HL-60 (cell line): ENCODE measurements around the gene ANO1.
A peak's percentile ranks its signal among the peaks of the same experiment; 100 is the strongest.

Experiments used
- DNase-seq, 2 experiments: peaks; one replicate each; pipeline ENCODE4 v3.0.0-alpha.2; 2010 to 2020; ENCODE audit warnings: low read depth in 1 of 2, low spot score in 1 of 2
- H3K27ac ChIP-seq: fragments of 250-450 bp; sonication (Bioruptor Pico); replicated peaks from 2 replicates; pipeline ENCODE4 v1.5.1; 2020; ENCODE audit warnings: mild to moderate bottlenecking, moderate library complexity
- H3K27me3 ChIP-seq: fragments of 250-450 bp; sonication (Bioruptor Pico); 2 replicates; pipeline ENCODE4 v1.5.1; 2021; ENCODE audit warnings: mild to moderate bottlenecking, moderate library complexity; ENCODE audit not compliant: insufficient read depth, poor library complexity, severe bottlenecking
- H3K4me3 ChIP-seq: replicated peaks from 2 replicates; pipeline ENCODE4 v1.5.1; 2011; ENCODE audit warnings: mild to moderate bottlenecking, control low read depth, low read length; ENCODE audit not compliant: insufficient read depth
- GABPA ChIP-seq: IDR thresholded peaks from 2 replicates; pipeline ENCODE4 v1.6.1; 2012; ENCODE audit warnings: low read depth
- POLR2AphosphoS5 ChIP-seq: IDR thresholded peaks from 2 replicates; pipeline ENCODE4 v1.6.1; 2012; ENCODE audit warnings: low read depth
- SPI1 ChIP-seq: IDR thresholded peaks from 2 replicates; pipeline ENCODE4 v1.6.1; 2012; ENCODE audit warnings: low read depth, mild to moderate bottlenecking, borderline replicate concordance
- TF ChIP-seq, protein P1 (sequence below): IDR thresholded peaks from 2 replicates; pipeline ENCODE4 v1.6.1; 2012; ENCODE audit warnings: low read depth; ENCODE audit not compliant: insufficient replicate concordance
- TF ChIP-seq, protein P2 (sequence below): IDR thresholded peaks from one replicate; pipeline ENCODE4 v1.5.1; 2011; ENCODE audit warnings: low read length, control low read depth, inconsistent platforms; ENCODE audit not compliant: insufficient read depth

Gene ANO1

DNA sequence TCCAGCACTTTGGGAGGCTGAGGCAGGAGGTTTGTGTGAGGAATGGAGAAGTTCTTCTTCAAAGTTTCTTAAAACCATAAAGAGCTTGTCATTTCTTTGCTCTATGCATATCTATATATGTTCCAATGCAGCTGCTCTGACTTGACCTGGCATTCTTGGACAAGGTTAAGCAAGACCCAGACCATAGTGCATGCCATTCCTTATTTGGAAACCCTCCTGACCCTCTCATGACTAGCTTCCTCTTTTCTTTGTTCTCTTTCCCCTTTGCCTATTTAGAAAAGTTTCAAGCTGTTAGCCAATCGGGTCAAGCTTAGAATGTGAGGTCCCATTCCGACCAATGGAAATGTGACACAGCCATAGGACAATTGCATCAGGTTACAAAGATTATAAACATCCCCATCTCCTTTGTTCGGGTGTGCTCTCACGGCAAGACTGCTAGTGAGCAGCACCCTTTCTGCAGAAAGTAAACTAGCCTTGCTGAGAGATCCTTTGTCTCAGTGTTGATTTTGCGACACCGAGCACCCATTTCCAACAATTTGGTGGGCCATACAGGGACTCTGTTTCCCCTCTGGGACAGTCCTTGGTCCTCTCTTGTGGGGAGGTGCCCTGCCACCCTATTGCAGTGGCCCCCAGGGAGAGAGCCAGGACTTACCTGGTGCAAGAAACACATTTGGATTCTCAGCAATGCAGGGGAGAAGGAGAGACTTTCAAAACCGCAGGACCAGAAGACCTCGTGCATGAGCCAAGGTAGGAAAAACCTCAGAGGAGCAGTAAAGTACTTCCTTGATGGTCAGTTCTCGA, 39.9 kb upstream of the ANO1 start:
- Histone ChIP-seq H3K4me3 (no peak overlapping the region), H3K27ac (no peak overlapping the region), H3K27me3 (no peaks in the 10 kb centered on the region)
- peak in 1 of 2 experiments; percentile 2 for DNase-seq
- TF ChIP-seq SPI1 (no peak), POLR2AphosphoS5 (no peak)
- TF ChIP-seq, protein P1, sequence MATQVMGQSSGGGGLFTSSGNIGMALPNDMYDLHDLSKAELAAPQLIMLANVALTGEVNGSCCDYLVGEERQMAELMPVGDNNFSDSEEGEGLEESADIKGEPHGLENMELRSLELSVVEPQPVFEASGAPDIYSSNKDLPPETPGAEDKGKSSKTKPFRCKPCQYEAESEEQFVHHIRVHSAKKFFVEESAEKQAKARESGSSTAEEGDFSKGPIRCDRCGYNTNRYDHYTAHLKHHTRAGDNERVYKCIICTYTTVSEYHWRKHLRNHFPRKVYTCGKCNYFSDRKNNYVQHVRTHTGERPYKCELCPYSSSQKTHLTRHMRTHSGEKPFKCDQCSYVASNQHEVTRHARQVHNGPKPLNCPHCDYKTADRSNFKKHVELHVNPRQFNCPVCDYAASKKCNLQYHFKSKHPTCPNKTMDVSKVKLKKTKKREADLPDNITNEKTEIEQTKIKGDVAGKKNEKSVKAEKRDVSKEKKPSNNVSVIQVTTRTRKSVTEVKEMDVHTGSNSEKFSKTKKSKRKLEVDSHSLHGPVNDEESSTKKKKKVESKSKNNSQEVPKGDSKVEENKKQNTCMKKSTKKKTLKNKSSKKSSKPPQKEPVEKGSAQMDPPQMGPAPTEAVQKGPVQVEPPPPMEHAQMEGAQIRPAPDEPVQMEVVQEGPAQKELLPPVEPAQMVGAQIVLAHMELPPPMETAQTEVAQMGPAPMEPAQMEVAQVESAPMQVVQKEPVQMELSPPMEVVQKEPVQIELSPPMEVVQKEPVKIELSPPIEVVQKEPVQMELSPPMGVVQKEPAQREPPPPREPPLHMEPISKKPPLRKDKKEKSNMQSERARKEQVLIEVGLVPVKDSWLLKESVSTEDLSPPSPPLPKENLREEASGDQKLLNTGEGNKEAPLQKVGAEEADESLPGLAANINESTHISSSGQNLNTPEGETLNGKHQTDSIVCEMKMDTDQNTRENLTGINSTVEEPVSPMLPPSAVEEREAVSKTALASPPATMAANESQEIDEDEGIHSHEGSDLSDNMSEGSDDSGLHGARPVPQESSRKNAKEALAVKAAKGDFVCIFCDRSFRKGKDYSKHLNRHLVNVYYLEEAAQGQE: no peak

DNA sequence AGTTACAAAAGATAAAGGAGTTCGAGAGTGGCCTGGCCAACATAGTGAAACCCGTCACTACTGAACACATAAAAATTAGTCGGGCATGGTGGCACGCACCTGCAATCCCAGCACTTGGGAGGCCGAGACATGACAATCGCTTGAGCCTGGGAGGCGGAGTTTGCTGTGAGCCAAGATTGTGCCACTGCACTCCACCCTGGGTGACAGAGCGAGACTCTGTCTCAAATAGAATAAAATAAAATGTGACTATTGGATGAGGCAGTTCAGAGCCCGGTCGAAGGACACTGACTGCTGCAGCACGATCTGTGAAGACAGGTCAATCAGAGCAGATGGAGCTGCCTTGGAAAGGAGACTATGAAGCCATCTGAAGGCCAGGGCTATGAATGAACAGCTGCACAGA, 37.7 kb upstream of the ANO1 start:
- DNase-seq: no peak
- Histone ChIP-seq H3K27me3 (no peaks in the 10 kb centered on the region), H3K27ac (no peak overlapping the region), H3K4me3 (no peak overlapping the region)
- TF ChIP-seq POLR2AphosphoS5 (no peak), GABPA (no peak)

DNA sequence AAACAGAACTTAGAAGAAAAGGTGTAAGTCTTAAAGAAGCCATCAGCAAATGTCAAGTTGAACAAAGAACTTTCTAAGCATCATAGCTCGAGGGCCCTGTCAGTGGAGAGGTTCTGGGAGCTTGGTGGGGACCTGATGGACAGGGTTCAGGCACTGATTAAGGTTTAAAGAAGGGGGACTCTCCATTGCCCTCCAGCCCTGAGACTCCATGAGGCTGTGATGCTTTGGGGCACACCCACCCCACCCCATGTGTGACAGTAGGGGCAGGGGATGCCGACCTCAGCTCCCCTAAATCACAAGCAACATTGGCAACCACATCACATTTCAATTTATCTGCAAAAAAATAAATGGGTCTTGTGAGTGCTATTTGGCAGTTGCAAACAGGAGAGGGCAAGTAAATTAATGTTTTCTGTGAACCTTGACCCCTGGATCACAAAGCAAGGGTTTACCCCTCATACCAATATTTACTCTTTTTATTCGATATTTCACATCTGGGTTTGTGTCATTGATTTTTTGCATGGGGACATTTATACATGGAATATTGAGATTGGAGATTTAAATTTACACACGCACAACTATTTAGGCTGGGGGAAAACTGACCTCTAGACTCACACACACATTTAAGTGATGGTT, 37.1 kb upstream of the ANO1 start:
- Histone ChIP-seq H3K27ac (no peak overlapping the region), H3K4me3 (no peak overlapping the region), H3K27me3 (no peaks in the 10 kb centered on the region)
- TF ChIP-seq, protein P2, sequence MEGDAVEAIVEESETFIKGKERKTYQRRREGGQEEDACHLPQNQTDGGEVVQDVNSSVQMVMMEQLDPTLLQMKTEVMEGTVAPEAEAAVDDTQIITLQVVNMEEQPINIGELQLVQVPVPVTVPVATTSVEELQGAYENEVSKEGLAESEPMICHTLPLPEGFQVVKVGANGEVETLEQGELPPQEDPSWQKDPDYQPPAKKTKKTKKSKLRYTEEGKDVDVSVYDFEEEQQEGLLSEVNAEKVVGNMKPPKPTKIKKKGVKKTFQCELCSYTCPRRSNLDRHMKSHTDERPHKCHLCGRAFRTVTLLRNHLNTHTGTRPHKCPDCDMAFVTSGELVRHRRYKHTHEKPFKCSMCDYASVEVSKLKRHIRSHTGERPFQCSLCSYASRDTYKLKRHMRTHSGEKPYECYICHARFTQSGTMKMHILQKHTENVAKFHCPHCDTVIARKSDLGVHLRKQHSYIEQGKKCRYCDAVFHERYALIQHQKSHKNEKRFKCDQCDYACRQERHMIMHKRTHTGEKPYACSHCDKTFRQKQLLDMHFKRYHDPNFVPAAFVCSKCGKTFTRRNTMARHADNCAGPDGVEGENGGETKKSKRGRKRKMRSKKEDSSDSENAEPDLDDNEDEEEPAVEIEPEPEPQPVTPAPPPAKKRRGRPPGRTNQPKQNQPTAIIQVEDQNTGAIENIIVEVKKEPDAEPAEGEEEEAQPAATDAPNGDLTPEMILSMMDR: no peak
- no peak for DNase-seq

DNA sequence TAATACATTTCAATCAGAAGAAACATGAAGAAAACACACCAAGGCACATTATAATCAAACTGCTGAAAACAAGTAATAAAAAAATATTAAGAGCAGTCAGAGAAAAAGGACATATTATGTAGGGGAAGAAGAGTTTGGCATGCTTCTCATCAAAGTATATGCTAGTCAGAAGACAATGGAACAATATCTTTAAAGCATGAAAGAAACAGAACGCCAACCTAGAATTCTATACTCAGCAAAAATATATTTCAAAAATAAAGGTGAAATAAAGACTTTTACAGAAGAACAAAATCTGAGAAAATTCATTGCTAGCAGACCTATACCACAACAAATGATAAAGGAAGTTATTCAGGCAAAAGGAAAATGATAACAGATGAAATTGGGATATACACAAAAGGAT, 34.6 kb upstream of the ANO1 start:
- Histone ChIP-seq H3K4me3 (no peak overlapping the region), H3K27me3 (no peaks in the 10 kb centered on the region), H3K27ac (no peak overlapping the region)
- DNase-seq: no peak
- TF ChIP-seq POLR2AphosphoS5 (no peak), GABPA (no peak), SPI1 (no peak)
- TF ChIP-seq, protein P1: no peak
- TF ChIP-seq, protein P2: no peak
